22Rv1 (cell line): ENCODE measurements around the gene FHIT.
"Not testable (repeated sequence)": the region's sequence is repeated elsewhere in the genome, so short reads cannot be mapped to it uniquely, and the experiment has no call there.

Source experiments
- H3K27ac ChIP-seq: fragments of 450-650 bp; 2 replicates; pipeline ENCODE4 v1.5.1; 2017
- CTCF ChIP-seq: fragments of 450-650 bp; IDR thresholded peaks from 2 replicates; pipeline ENCODE4 v1.5.1; 2017; ENCODE audit warnings: mild to moderate bottlenecking
- ZFX ChIP-seq: fragments of 450-650 bp; IDR thresholded peaks from 2 replicates; pipeline ENCODE4 v1.6.1; 2017; ENCODE audit warnings: antibody characterized with exemption, borderline replicate concordance

The FHIT gene

GRCh38 chr3:59808446-59808845, 1442.8 kb downstream of the FHIT start:
- no peak overlapping the region for H3K27ac ChIP-seq
- TF ChIP-seq ZFX (no peak), CTCF (no peak)

- TF ChIP-seq CTCF (no peak), ZFX (no peak)
- H3K27ac ChIP-seq, result no peak overlapping the region
These were observed 1448.0 kb downstream of the FHIT start for GRCh38 chr3:59803268-59803667.

DNA sequence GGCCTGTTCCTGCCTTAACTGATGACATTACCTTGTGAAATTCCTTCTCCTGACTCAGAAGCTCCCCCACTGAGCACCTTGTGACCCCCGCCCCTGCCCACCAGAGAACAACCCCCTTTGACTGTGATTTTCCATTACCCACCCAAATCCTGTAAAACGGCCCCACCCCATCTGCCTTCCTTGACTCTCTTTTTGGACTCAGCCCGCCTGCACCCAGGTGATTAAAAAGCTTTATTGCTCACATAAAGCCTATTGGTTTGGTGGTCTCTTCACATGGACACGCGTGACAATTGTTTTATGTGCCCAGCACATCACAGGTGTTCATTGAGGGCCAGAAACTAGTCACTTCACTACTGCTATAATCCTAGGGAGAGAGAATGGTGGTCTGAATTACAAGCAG, 1448.8 kb downstream of the FHIT start:
- not testable (repeated sequence) for H3K27ac ChIP-seq

DNA sequence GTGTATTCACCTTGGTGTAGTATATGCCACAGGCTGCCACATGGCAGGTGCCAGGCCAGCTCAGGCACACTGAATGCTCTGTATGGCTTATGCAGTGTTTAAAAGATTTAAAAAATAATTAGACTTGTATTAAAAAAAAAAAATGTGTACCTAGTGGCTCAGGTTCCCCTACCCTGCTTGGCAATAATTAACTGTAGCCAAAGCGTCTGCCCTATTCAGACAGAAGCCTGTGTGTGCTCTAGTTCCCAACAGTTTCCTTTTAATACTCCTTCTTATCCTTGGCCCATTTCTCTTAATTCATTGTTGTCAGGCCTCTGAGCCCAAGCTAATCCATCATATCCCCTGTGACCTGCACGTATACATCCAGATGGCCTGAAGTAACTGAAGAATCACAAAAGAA, 1449.2 kb downstream of the FHIT start:
- H3K27ac ChIP-seq, result no peak overlapping the region

DNA sequence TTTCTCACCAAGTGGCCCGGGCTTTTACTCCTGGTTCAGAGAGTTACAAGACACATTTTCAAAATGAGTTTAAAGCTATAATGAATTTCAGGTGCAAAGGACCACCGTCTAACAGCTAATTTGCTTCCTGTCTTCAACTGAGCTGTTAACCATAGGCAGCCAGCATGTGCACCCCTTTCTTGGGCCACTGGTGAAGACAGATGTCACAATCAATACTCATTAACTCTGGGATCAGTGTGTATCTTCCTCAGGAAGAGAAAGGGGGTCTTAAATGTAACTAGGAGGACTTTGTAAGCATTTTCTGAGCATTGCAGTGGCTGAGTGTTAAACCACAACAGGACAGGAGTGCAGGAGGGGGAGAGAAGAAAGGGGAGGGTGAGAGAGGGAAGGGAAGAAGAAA, 1450.8 kb downstream of the FHIT start:
- TF ChIP-seq ZFX (no peak), CTCF (no peak)
- H3K27ac ChIP-seq, result no peak overlapping the region

More for the DNA sequence above, 1449.2 kb downstream of the FHIT start:
- TF ChIP-seq ZFX (no peak), CTCF (no peak)

- H3K27ac ChIP-seq, result no peak overlapping the region
- TF ChIP-seq ZFX, result no peak
- no peak for TF ChIP-seq CTCF
These were observed 1452.7 kb downstream of the FHIT start for GRCh38 chr3:59798372-59799086.

- no peak for TF ChIP-seq ZFX
- no peak for TF ChIP-seq CTCF
- H3K27ac ChIP-seq, result no peak overlapping the region
These were observed 1453.7 kb downstream of the FHIT start for GRCh38 chr3:59797533-59797932.

DNA sequence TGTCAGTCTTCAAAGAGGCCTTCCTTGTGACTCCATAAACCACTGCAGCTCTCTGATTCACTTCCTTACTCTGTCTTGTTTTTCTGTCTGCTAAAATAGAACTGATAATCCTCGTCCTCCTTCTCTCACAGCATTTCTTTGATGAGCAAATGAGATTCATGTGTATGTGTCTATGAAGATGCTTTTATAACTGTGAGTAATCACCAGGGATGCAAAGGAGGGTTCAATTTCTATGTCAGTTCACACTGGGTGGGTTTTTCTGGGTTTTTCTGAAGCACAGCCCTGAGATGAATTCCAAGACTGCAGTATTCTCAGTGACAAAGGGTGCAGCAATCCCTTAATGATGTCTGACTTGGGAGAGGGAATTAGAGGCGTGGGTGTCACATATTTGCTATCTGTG, 1454.8 kb downstream of the FHIT start:
- TF ChIP-seq CTCF (no peak), ZFX (no peak)
- H3K27ac ChIP-seq, result no peak overlapping the region
